ENCODE data around the gene YDJC.

YDJC gene

GRCh38 chr22:21591695-21592094, 38.1 kb downstream of the YDJC start:
- Histone ChIP-seq H3K4me1 (ENCODE audit: insufficient read depth, low read length, poor library complexity, severe bottlenecking) (peaks cover 3% of the 10 kb centered on the region), H2AFZ (ENCODE audit: low read length) (no peak overlapping the region), H4K20me1 (ENCODE audit: insufficient read depth, low read length, poor library complexity, severe bottlenecking) (peaks cover 89% of the 10 kb centered on the region)

DNA sequence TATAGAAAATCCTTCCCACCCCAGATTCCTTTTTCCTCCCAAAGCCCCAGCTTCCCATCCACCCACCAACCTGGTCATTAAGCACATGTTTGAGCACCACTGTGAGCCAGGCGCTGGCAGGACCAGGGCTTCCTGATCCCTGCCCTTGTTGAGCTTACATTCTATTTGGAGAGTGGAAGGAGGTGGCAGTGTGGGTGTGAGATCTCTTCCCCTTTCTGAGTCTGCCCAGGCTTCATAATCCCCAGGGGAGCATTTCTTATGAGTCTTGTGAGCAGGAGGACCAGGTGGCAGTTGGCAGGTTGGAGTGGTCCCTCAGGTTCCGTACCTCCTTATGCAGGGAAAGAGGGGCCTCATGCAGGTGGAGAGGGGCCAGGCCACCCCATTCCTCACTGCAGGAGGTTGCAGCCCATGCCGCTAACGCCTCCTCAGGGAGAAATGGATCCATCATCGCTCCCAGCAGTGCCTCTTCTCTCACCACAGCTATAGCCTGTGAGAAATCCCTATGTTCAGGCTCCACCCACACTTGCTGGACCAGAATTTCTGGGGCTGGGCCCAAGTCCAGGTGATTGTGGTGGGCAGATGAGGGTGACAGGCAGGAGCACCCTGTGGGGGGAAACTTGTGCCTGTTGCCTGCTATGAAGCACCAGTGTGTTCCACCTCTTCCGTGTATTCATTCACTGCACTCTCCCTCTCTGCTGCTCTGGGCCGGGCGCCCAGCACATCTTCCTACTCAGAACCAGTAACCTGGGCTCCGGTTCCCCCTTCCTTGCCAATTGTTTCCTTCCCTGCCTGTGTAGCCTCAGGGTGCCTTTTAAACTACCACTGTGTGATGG, 38.8 kb downstream of the YDJC start:
- Histone ChIP-seq H3K27me3 (ENCODE audit: insufficient read depth, low read length, poor library complexity, severe bottlenecking) (no peaks in the 10 kb centered on the region), H3K36me3 (ENCODE audit: insufficient read depth, low read length) (peaks cover 60% of the 10 kb centered on the region; the same call in 1 of the 2 replicates), H3K79me2 (ENCODE audit: insufficient read depth, low read length) (peaks cover 97% of the 10 kb centered on the region), H3K9me3 (ENCODE audit: insufficient read depth, low read depth, low read length) (no peaks in the 10 kb centered on the region), H3F3A (ENCODE audit: low read depth) (no peaks in the 10 kb centered on the region), H2AFZ (ENCODE audit: low read length) (no peak overlapping the region), H3K9ac (ENCODE audit: low read depth, low read length, poor library complexity, severe bottlenecking) (no peak overlapping the region), H3K4me2 (ENCODE audit: low read depth, low read length, poor library complexity, severe bottlenecking) (no peak overlapping the region), H4K20me1 (ENCODE audit: insufficient read depth, low read length, poor library complexity, severe bottlenecking) (peaks cover 88% of the 10 kb centered on the region), H3K4me1 (ENCODE audit: insufficient read depth, low read length, poor library complexity, severe bottlenecking) (peaks cover 3% of the 10 kb centered on the region), H3K9me2 (replicated peaks; ENCODE audit: low read depth, low read length) (no peaks in the 10 kb centered on the region), H3K4me3 (ENCODE audit: low read length, poor library complexity, severe bottlenecking) (no peak overlapping the region)
- TF ChIP-seq CTCF (conservative IDR thresholded peaks at IDR 0.05; ENCODE audit: low read length) (no peak), EZH2phosphoT487 (IDR thresholded peaks at IDR 0.05; ENCODE audit: borderline replicate concordance) (no peak)

More at GRCh38 chr22:21591695-21592094, 38.1 kb downstream of the YDJC start:
- Histone ChIP-seq H3K4me3 (ENCODE audit: low read length, poor library complexity, severe bottlenecking) (no peak overlapping the region), H3K4me2 (ENCODE audit: low read depth, low read length, poor library complexity, severe bottlenecking) (no peak overlapping the region), H3K27me3 (ENCODE audit: insufficient read depth, low read length, poor library complexity, severe bottlenecking) (no peaks in the 10 kb centered on the region), H3K79me2 (ENCODE audit: insufficient read depth, low read length) (peaks cover 97% of the 10 kb centered on the region), H3K9me2 (replicated peaks; ENCODE audit: low read depth, low read length) (no peaks in the 10 kb centered on the region), H3K9ac (ENCODE audit: low read depth, low read length, poor library complexity, severe bottlenecking) (no peak overlapping the region), H3F3A (ENCODE audit: low read depth) (no peaks in the 10 kb centered on the region), H3K9me3 (ENCODE audit: insufficient read depth, low read depth, low read length) (no peaks in the 10 kb centered on the region), H3K36me3 (ENCODE audit: insufficient read depth, low read length) (peaks cover 67% of the 10 kb centered on the region; the same call in 1 of the 2 replicates)
- no peak for TF ChIP-seq EZH2phosphoT487 (IDR thresholded peaks at IDR 0.05; ENCODE audit: borderline replicate concordance)
- TF ChIP-seq CTCF (conservative IDR thresholded peaks at IDR 0.05; ENCODE audit: low read length), result no peak

GRCh38 chr22:21589396-21589795, 40.4 kb downstream of the YDJC start:
- Histone ChIP-seq H2AFZ (ENCODE audit: low read length) (no peak overlapping the region), H3K79me2 (ENCODE audit: insufficient read depth, low read length) (peaks cover 97% of the 10 kb centered on the region), H3K4me1 (ENCODE audit: insufficient read depth, low read length, poor library complexity, severe bottlenecking) (peaks cover 3% of the 10 kb centered on the region), H3K27me3 (ENCODE audit: insufficient read depth, low read length, poor library complexity, severe bottlenecking) (no peaks in the 10 kb centered on the region), H3F3A (ENCODE audit: low read depth) (no peaks in the 10 kb centered on the region), H3K4me2 (ENCODE audit: low read depth, low read length, poor library complexity, severe bottlenecking) (no peak overlapping the region), H3K9me2 (replicated peaks; ENCODE audit: low read depth, low read length) (no peaks in the 10 kb centered on the region), H3K9me3 (ENCODE audit: insufficient read depth, low read depth, low read length) (no peaks in the 10 kb centered on the region), H4K20me1 (ENCODE audit: insufficient read depth, low read length, poor library complexity, severe bottlenecking) (peaks cover 87% of the 10 kb centered on the region), H3K36me3 (ENCODE audit: insufficient read depth, low read length) (peaks cover 45% of the 10 kb centered on the region; the same call in 1 of the 2 replicates), H3K9ac (ENCODE audit: low read depth, low read length, poor library complexity, severe bottlenecking) (no peak overlapping the region), H3K4me3 (ENCODE audit: low read length, poor library complexity, severe bottlenecking) (no peak overlapping the region)
- no peak for TF ChIP-seq EZH2phosphoT487 (IDR thresholded peaks at IDR 0.05; ENCODE audit: borderline replicate concordance)
- TF ChIP-seq CTCF (conservative IDR thresholded peaks at IDR 0.05; ENCODE audit: low read length), result no peak

All from Loucy (cell line).